NT2/D1 (cell line): ENCODE data around the gene SLC47A2.

Experiments
- SUZ12 ChIP-seq: IDR thresholded peaks from 2 replicates; pipeline ENCODE4 v1.6.1; 2011; ENCODE audit not compliant: insufficient read length, insufficient read depth; ENCODE audit errors: extremely low read depth
- YY1 ChIP-seq: IDR thresholded peaks from 2 replicates; pipeline ENCODE4 v1.6.1; 2011; ENCODE audit not compliant: insufficient read length, insufficient read depth
- ZNF274 ChIP-seq: IDR thresholded peaks from 2 replicates; pipeline ENCODE4 v1.6.1; 2011; ENCODE audit warnings: mild to moderate bottlenecking, low read depth, low read length

- TF ChIP-seq SUZ12 (no peak), YY1 (no peak), ZNF274 (no peak)
These were observed 49.6 kb upstream of the SLC47A2 start for GRCh38 chr17:19766016-19766415.
